WTC11 (cell line): ENCODE measurements around the gene RSBN1L. TPM values are rescaled to one million over a fixed set of nuclear protein-coding genes. Genes with fewer than 3 reads are reported as not detected.

Experiments
- ATAC-seq: fragments of 200-7000 bp; cut with Tn5 transposase; 2 replicates; pipeline ENCODE4 v1.10.0; 2021; ENCODE audit warnings: mild to moderate bottlenecking, moderate library complexity
- CTCF ChIA-PET: fragments of 300-600 bp; sonication (Branson Sonifier 250); formaldehyde crosslinking; loops from one replicate; lab custom pipeline; 2021; ENCODE audit warnings: antibody characterized with exemption; lab: Charles Lee
- POLR2A ChIA-PET: fragments of 350-600 bp; sonication (Branson Sonifier 250); formaldehyde crosslinking; loops from one replicate; lab custom pipeline; 2021; ENCODE audit warnings: antibody characterized with exemption; lab: Charles Lee
- DNase-seq: peaks from one replicate; pipeline ENCODE4 v3.0.0; 2021; ENCODE audit warnings: low spot score
- H3K27ac Mint-ChIP-seq: 2 replicates; pipeline ENCODE4 v1.8.0; 2021; ENCODE audit warnings: mixed read lengths
- H3K27me3 Mint-ChIP-seq: 2 replicates; pipeline ENCODE4 v1.8.0; 2021; ENCODE audit warnings: low read depth, mild to moderate bottlenecking, moderate library complexity, mixed read lengths
- H3K36me3 Mint-ChIP-seq: 2 replicates; pipeline ENCODE4 v1.8.0; 2021; ENCODE audit warnings: mixed read lengths
- H3K4me1 Mint-ChIP-seq: 2 replicates; pipeline ENCODE4 v1.8.0; 2022; ENCODE audit warnings: mixed read lengths
- H3K4me3 Mint-ChIP-seq: 2 replicates; pipeline ENCODE4 v1.8.0; 2021; ENCODE audit warnings: mild to moderate bottlenecking, moderate library complexity, mixed read lengths
- H3K9me3 Mint-ChIP-seq: 2 replicates; pipeline ENCODE4 v1.8.0; 2021; ENCODE audit warnings: mixed read lengths
- CBFB ChIP-seq: sonication (generic); formaldehyde crosslinking; IDR thresholded peaks from 2 replicates; pipeline ENCODE4 v1.8.1; 2022; ENCODE audit warnings: mild to moderate bottlenecking, low read depth, missing genetic modification reagents
- CREM ChIP-seq: sonication (generic); formaldehyde crosslinking; IDR thresholded peaks from 2 replicates; pipeline ENCODE4 v1.8.1; 2022; ENCODE audit warnings: mild to moderate bottlenecking, missing genetic modification reagents, moderate library complexity
- EMX1 ChIP-seq: fragments of 250-450 bp; sonication (Bioruptor Pico); IDR thresholded peaks from 2 replicates; pipeline ENCODE4 v1.8.0; 2021; ENCODE audit warnings: mild to moderate bottlenecking
- ESRRA ChIP-seq: sonication (generic); formaldehyde crosslinking; IDR thresholded peaks from 2 replicates; pipeline ENCODE4 v1.8.1; 2022; ENCODE audit warnings: mild to moderate bottlenecking, missing genetic modification reagents, borderline replicate concordance
- GABPB1 ChIP-seq: sonication (generic); formaldehyde crosslinking; IDR thresholded peaks from 2 replicates; pipeline ENCODE4 v1.8.1; 2023; ENCODE audit warnings: mild to moderate bottlenecking, missing genetic modification reagents
- HMGA2 ChIP-seq: fragments of 250-450 bp; sonication (Bioruptor Pico); IDR thresholded peaks from 2 replicates; pipeline ENCODE4 v1.4.0; 2021; ENCODE audit warnings: mild to moderate bottlenecking, moderate library complexity
- MXD4 ChIP-seq: fragments of 250-450 bp; sonication (Bioruptor Pico); IDR thresholded peaks from 2 replicates; pipeline ENCODE4 v1.8.0; 2021; ENCODE audit warnings: mild to moderate bottlenecking, moderate library complexity, borderline replicate concordance
- NR2C2 ChIP-seq: sonication (generic); formaldehyde crosslinking; IDR thresholded peaks from 2 replicates; pipeline ENCODE4 v1.8.0; 2022; ENCODE audit warnings: mild to moderate bottlenecking, missing genetic modification reagents
- RORB ChIP-seq: fragments of 250-450 bp; sonication (Bioruptor Pico); IDR thresholded peaks from 2 replicates; pipeline ENCODE4 v1.9.0; 2021; ENCODE audit warnings: mild to moderate bottlenecking
- SMAD3 ChIP-seq: sonication (generic); formaldehyde crosslinking; IDR thresholded peaks from 2 replicates; pipeline ENCODE4 v1.8.0; 2022; ENCODE audit warnings: missing genetic modification reagents, mild to moderate bottlenecking, borderline replicate concordance
- SP1 ChIP-seq: sonication (generic); formaldehyde crosslinking; conservative IDR thresholded peaks from 2 replicates; pipeline ENCODE4 v1.8.1; 2022; ENCODE audit warnings: missing genetic modification reagents
- TCF7 ChIP-seq: sonication (generic); formaldehyde crosslinking; IDR thresholded peaks from 2 replicates; pipeline ENCODE4 v1.8.0; 2022; ENCODE audit warnings: mild to moderate bottlenecking, low read depth, missing genetic modification reagents, moderate library complexity
- TEAD4 ChIP-seq: sonication (generic); formaldehyde crosslinking; IDR thresholded peaks from 2 replicates; pipeline ENCODE4 v1.8.0; 2022; ENCODE audit warnings: mild to moderate bottlenecking, missing genetic modification reagents
- ZNF121 ChIP-seq: sonication (generic); formaldehyde crosslinking; IDR thresholded peaks from 2 replicates; pipeline ENCODE4 v1.8.0; 2023; ENCODE audit warnings: missing genetic modification reagents
- ZNF138 ChIP-seq: sonication (generic); formaldehyde crosslinking; conservative IDR thresholded peaks from 2 replicates; pipeline ENCODE4 v1.8.1; 2022; ENCODE audit warnings: mild to moderate bottlenecking, moderate library complexity, missing genetic modification reagents
- ZNF263 ChIP-seq: sonication (generic); formaldehyde crosslinking; IDR thresholded peaks from 2 replicates; pipeline ENCODE4 v1.8.1; 2022; ENCODE audit warnings: low read depth, mild to moderate bottlenecking, moderate library complexity, missing genetic modification reagents
- ZNF317 ChIP-seq: sonication (generic); formaldehyde crosslinking; IDR thresholded peaks from 2 replicates; pipeline ENCODE4 v1.8.1; 2023; ENCODE audit warnings: low read depth, mild to moderate bottlenecking, moderate library complexity, missing genetic modification reagents, borderline replicate concordance
- ZNF671 ChIP-seq: fragments of 250-450 bp; sonication (Bioruptor Pico); IDR thresholded peaks from 2 replicates; pipeline ENCODE4 v1.8.0; 2021; ENCODE audit warnings: mild to moderate bottlenecking
- total RNA-seq: library from RNA; stranded (reverse); gene quantifications from 3 replicates; pipeline ENCODE4 v1.2.3, GENCODE V29; 2021
- TF ChIP-seq, protein P1 (sequence below): fragments of 250-450 bp; sonication (Bioruptor Pico); IDR thresholded peaks from 2 replicates; pipeline ENCODE4 v1.8.0; 2021; ENCODE audit warnings: mild to moderate bottlenecking
- TF ChIP-seq, protein P2 (sequence below): sonication (generic); formaldehyde crosslinking; IDR thresholded peaks from 2 replicates; pipeline ENCODE4 v1.8.1; 2022; ENCODE audit warnings: mild to moderate bottlenecking, moderate library complexity, missing genetic modification reagents
- TF ChIP-seq, protein P3 (sequence below): sonication (generic); formaldehyde crosslinking; IDR thresholded peaks from 2 replicates; pipeline ENCODE4 v1.8.1; 2022; ENCODE audit warnings: low read depth, mild to moderate bottlenecking, moderate library complexity, missing genetic modification reagents, borderline replicate concordance
- TF ChIP-seq, protein P4 (sequence below): sonication (generic); formaldehyde crosslinking; IDR thresholded peaks from 2 replicates; pipeline ENCODE4 v1.8.1; 2023; ENCODE audit warnings: mild to moderate bottlenecking, missing genetic modification reagents, moderate library complexity
- TF ChIP-seq, protein P5 (sequence below): fragments of 200-600 bp; IDR thresholded peaks from 2 replicates; pipeline ENCODE4 v1.8.0; 2022; ENCODE audit warnings: antibody characterized with exemption
- TF ChIP-seq, protein P6 (sequence below): fragments of 250-450 bp; sonication (Bioruptor Pico); IDR thresholded peaks from 2 replicates; pipeline ENCODE4 v1.9.0; 2021; ENCODE audit warnings: mild to moderate bottlenecking, borderline replicate concordance

Gene RSBN1L
- total RNA-seq, 1 experiment from 2014 or later: 16.8 TPM

DNA sequence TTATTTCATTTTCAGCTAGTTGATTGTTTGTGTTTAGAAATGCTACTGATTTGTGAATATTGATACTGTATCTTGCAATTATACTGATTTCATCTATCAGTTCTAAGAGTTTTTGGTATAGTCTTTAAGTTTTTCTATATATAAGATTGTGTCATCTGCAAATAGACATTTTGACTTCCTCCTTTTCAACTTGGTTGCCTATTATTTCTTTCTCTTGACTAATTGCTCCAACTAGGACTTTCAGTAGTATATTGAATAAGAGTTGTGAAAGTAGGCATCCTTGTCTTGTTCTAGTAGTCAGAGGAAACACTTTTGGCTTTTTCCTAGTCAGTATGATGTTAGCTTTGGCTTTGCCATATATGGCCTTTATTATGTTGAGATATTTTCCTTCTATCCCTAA lies 122.8 kb downstream of the RSBN1L start:
- Mint-ChIP-seq H3K27ac (no peak overlapping the region), H3K4me3 (no peak overlapping the region), H3K36me3 (peaks cover 51% of the 10 kb centered on the region), H3K27me3 (no peaks in the 10 kb centered on the region), H3K9me3 (peaks cover 57% of the 10 kb centered on the region), H3K4me1 (0 out of 2 replicates have a peak, but pooled peaks cover 4% of the 10 kb centered on the region)
- no peak for DNase-seq
- TF ChIP-seq GABPB1 (CRISPR knock-in tag): no peak
- no peak for TF ChIP-seq SP1
- TF ChIP-seq, protein P1, sequence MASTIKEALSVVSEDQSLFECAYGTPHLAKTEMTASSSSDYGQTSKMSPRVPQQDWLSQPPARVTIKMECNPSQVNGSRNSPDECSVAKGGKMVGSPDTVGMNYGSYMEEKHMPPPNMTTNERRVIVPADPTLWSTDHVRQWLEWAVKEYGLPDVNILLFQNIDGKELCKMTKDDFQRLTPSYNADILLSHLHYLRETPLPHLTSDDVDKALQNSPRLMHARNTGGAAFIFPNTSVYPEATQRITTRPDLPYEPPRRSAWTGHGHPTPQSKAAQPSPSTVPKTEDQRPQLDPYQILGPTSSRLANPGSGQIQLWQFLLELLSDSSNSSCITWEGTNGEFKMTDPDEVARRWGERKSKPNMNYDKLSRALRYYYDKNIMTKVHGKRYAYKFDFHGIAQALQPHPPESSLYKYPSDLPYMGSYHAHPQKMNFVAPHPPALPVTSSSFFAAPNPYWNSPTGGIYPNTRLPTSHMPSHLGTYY (CRISPR knock-in tag): no peak
- TF ChIP-seq, protein P2, sequence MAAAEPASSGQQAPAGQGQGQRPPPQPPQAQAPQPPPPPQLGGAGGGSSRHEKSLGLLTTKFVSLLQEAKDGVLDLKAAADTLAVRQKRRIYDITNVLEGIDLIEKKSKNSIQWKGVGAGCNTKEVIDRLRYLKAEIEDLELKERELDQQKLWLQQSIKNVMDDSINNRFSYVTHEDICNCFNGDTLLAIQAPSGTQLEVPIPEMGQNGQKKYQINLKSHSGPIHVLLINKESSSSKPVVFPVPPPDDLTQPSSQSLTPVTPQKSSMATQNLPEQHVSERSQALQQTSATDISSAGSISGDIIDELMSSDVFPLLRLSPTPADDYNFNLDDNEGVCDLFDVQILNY (CRISPR knock-in tag): no peak
- TF ChIP-seq EMX1 (CRISPR knock-in tag): no peak
- TF ChIP-seq RORB (CRISPR knock-in tag): no peak
- TF ChIP-seq SMAD3: no peak
- no peak for TF ChIP-seq HMGA2 (CRISPR knock-in tag)
- TF ChIP-seq, protein P3, sequence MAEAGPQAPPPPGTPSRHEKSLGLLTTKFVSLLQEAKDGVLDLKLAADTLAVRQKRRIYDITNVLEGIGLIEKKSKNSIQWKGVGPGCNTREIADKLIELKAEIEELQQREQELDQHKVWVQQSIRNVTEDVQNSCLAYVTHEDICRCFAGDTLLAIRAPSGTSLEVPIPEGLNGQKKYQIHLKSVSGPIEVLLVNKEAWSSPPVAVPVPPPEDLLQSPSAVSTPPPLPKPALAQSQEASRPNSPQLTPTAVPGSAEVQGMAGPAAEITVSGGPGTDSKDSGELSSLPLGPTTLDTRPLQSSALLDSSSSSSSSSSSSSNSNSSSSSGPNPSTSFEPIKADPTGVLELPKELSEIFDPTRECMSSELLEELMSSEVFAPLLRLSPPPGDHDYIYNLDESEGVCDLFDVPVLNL (CRISPR knock-in tag): no peak
- TF ChIP-seq ZNF121 (CRISPR knock-in tag): no peak
- no peak for TF ChIP-seq CREM (CRISPR knock-in tag)
- no peak for TF ChIP-seq CBFB (CRISPR knock-in tag)
- TF ChIP-seq ZNF138: no peak
- no peak for TF ChIP-seq ESRRA
- no peak for TF ChIP-seq ZNF263 (CRISPR knock-in tag)
- no peak for TF ChIP-seq TEAD4
- TF ChIP-seq, protein P4, sequence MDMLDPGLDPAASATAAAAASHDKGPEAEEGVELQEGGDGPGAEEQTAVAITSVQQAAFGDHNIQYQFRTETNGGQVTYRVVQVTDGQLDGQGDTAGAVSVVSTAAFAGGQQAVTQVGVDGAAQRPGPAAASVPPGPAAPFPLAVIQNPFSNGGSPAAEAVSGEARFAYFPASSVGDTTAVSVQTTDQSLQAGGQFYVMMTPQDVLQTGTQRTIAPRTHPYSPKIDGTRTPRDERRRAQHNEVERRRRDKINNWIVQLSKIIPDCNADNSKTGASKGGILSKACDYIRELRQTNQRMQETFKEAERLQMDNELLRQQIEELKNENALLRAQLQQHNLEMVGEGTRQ (CRISPR knock-in tag): no peak
- TF ChIP-seq, protein P5, sequence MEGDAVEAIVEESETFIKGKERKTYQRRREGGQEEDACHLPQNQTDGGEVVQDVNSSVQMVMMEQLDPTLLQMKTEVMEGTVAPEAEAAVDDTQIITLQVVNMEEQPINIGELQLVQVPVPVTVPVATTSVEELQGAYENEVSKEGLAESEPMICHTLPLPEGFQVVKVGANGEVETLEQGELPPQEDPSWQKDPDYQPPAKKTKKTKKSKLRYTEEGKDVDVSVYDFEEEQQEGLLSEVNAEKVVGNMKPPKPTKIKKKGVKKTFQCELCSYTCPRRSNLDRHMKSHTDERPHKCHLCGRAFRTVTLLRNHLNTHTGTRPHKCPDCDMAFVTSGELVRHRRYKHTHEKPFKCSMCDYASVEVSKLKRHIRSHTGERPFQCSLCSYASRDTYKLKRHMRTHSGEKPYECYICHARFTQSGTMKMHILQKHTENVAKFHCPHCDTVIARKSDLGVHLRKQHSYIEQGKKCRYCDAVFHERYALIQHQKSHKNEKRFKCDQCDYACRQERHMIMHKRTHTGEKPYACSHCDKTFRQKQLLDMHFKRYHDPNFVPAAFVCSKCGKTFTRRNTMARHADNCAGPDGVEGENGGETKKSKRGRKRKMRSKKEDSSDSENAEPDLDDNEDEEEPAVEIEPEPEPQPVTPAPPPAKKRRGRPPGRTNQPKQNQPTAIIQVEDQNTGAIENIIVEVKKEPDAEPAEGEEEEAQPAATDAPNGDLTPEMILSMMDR: no peak
- TF ChIP-seq ZNF671 (CRISPR knock-in tag): no peak
- ChIA-PET POLR2A (no interaction called here), CTCF (no interaction called here)
- ATAC-seq: no peak

DNA sequence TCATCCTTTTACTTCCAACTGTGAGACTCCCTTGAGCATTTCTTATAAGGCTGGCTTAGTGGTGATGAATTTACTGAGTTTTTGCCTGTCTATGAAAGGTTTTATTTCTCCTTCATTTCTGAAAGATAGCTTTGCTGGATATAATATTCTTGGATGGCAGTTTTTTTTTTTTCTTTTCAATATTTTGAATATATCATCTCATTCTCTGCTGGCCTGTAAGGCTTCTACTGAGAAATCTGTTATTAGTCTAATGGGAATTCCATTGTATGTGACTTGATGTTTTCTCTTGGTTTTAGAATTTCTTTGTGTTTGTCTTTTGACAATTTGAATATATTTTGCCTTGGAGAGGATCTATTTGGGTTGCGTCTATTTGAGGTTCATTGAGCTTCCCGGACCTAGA lies 124.7 kb downstream of the RSBN1L start:
- H3K27ac Mint-ChIP-seq: no peak overlapping the region
- CTCF ChIA-PET: no interaction called here
- 0 out of 2 replicates have a peak, but pooled peaks cover 4% of the 10 kb centered on the region for H3K4me1 Mint-ChIP-seq
- POLR2A ChIA-PET: no interaction called here
- DNase-seq (no peak), ATAC-seq (no peak)
- H3K27me3 Mint-ChIP-seq: no peaks in the 10 kb centered on the region
- no peak overlapping the region for H3K4me3 Mint-ChIP-seq
- peaks cover 52% of the 10 kb centered on the region for H3K36me3 Mint-ChIP-seq
- peaks cover 72% of the 10 kb centered on the region for H3K9me3 Mint-ChIP-seq
- no peak for TF ChIP-seq CREM (CRISPR knock-in tag)
- TF ChIP-seq, protein P6, sequence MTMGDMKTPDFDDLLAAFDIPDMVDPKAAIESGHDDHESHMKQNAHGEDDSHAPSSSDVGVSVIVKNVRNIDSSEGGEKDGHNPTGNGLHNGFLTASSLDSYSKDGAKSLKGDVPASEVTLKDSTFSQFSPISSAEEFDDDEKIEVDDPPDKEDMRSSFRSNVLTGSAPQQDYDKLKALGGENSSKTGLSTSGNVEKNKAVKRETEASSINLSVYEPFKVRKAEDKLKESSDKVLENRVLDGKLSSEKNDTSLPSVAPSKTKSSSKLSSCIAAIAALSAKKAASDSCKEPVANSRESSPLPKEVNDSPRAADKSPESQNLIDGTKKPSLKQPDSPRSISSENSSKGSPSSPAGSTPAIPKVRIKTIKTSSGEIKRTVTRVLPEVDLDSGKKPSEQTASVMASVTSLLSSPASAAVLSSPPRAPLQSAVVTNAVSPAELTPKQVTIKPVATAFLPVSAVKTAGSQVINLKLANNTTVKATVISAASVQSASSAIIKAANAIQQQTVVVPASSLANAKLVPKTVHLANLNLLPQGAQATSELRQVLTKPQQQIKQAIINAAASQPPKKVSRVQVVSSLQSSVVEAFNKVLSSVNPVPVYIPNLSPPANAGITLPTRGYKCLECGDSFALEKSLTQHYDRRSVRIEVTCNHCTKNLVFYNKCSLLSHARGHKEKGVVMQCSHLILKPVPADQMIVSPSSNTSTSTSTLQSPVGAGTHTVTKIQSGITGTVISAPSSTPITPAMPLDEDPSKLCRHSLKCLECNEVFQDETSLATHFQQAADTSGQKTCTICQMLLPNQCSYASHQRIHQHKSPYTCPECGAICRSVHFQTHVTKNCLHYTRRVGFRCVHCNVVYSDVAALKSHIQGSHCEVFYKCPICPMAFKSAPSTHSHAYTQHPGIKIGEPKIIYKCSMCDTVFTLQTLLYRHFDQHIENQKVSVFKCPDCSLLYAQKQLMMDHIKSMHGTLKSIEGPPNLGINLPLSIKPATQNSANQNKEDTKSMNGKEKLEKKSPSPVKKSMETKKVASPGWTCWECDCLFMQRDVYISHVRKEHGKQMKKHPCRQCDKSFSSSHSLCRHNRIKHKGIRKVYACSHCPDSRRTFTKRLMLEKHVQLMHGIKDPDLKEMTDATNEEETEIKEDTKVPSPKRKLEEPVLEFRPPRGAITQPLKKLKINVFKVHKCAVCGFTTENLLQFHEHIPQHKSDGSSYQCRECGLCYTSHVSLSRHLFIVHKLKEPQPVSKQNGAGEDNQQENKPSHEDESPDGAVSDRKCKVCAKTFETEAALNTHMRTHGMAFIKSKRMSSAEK: no peak
- TF ChIP-seq, protein P5: no peak
- no peak for TF ChIP-seq ZNF317 (CRISPR knock-in tag)
- TF ChIP-seq NR2C2 (CRISPR knock-in tag): no peak
- TF ChIP-seq MXD4 (CRISPR knock-in tag): no peak
- TF ChIP-seq TCF7 (CRISPR knock-in tag): no peak
- TF ChIP-seq, protein P4 (CRISPR knock-in tag): no peak
